ENCODE results near the gene LONRF2.

The LONRF2 gene

DNA sequence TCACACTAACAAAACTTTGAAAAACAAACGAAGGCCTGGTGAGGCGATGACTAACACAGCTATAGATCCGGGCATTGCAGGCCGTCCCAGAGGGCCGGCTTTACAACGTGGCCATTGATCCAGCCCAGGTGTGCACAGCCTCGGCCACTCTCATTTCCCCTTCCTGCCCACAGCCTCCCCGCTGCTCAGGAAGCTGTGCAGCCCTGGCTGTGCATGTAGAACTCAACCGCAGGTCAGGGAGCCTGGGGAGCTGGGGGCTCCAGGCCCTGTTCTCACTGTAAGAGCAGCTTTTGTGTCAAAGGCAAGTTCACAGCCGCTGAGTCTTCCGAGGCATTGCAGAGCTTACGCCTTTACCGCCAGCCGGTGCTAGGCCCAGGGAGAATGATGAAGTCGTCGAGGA lies 87.2 kb downstream of the LONRF2 start:
- Histone ChIP-seq H3K23ac (ENCODE audit: low read length in 2 of 2) (no peak overlapping the region), H3K18ac (ENCODE audit: low read depth in 1 of 2, low read length in 2 of 2) (peak overlapping the region; percentile 25 to 45), H4K91ac (ENCODE audit: low read length) (peak overlapping the region; percentile 52), H3K36me3 (ENCODE audit: control insufficient read depth in 1 of 2, insufficient read depth in 2 of 2, low read depth in 1 of 2, low read length in 2 of 2) (no peaks in the 10 kb centered on the region), H3K4me3 (ENCODE audit: insufficient read depth in 1 of 2, low read depth in 1 of 2, low read length in 2 of 2) (no peak overlapping the region), H2BK5ac (ENCODE audit: low read depth, low read length, poor library complexity, severe bottlenecking) (peak overlapping the region; percentile 49), H3K9ac (ENCODE audit: low read length) (no peak overlapping the region), H4K8ac (ENCODE audit: low read length) (peak overlapping the region; percentile 8), H2AFZ (ENCODE audit: low read depth, low read length) (no peak overlapping the region), H3K14ac (ENCODE audit: low read length in 2 of 2) (no peak overlapping the region), H3K4me1 (ENCODE audit: control insufficient read depth, insufficient read depth, low read depth, low read length) (peaks cover 21% of the 10 kb centered on the region), H2BK120ac (ENCODE audit: low read depth, low read length) (no peak overlapping the region), H3K27me3 (ENCODE audit: control insufficient read depth in 1 of 2, insufficient read depth in 1 of 2, low read length in 2 of 2) (peaks cover 0 to 17% of the 10 kb centered on the region in 2 experiments), H3K9me3 (ENCODE audit: control insufficient read depth, low read length) (no peaks in the 10 kb centered on the region), H2AK5ac (ENCODE audit: low read length, severe bottlenecking) (peak overlapping the region; percentile 69), H3K4ac (ENCODE audit: low read depth in 1 of 2, low read length in 2 of 2) (no peak overlapping the region), H3K79me1 (replicated peaks; ENCODE audit: low read length, poor library complexity, severe bottlenecking) (no peaks in the 10 kb centered on the region), H3K27ac (ENCODE audit: low read length, poor library complexity, severe bottlenecking) (peak overlapping the region; percentile 92), H2BK12ac (ENCODE audit: low read length in 2 of 2) (no peak overlapping the region), H2BK15ac (ENCODE audit: low read depth, poor library complexity, severe bottlenecking) (no peak overlapping the region), H3K4me2 (ENCODE audit: low read length, poor library complexity, severe bottlenecking) (no peak overlapping the region)
- DNase-seq = peak; percentile 30
- 57% methylated on average over 16 of the region's 16 CpGs for WGBS

DNA sequence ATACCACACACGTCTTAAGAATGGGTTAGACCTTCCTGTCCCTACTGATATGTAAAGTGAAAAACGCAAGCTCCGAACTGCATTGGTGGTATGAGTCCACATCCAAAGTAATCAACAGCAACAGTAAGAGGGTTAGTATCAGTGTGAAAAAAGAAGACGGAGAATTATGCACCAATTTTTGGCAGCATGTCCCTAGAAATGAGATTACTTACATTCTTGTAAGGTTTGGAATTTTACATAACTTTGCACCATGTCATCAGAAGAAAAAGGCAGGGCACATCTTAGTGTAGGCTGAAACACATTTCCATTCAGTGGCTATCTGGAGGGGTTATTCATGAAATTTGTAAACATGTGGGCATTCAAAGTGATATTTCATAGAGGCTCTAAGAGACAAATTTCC lies 88.2 kb downstream of the LONRF2 start:
- no peak overlapping the region for H3K4me2 ChIP-seq (ENCODE audit: low read length, poor library complexity, severe bottlenecking)
- H2BK12ac ChIP-seq (ENCODE audit: low read length in 2 of 2) = no peak overlapping the region
- H2AK5ac ChIP-seq (ENCODE audit: low read length, severe bottlenecking) = no peak overlapping the region
- WGBS = 98% methylated on average over 3 of the region's 4 CpGs
- H3K36me3 ChIP-seq (ENCODE audit: control insufficient read depth in 1 of 2, insufficient read depth in 2 of 2, low read depth in 1 of 2, low read length in 2 of 2) = no peaks in the 10 kb centered on the region
- no peak overlapping the region for H3K9ac ChIP-seq (ENCODE audit: low read length)
- H3K4me3 ChIP-seq (ENCODE audit: insufficient read depth in 1 of 2, low read depth in 1 of 2, low read length in 2 of 2) = no peak overlapping the region
- H3K27me3 ChIP-seq (ENCODE audit: control insufficient read depth in 1 of 2, insufficient read depth in 1 of 2, low read length in 2 of 2) = peaks cover 0 to 9% of the 10 kb centered on the region in 2 experiments
- no peak overlapping the region for H2BK15ac ChIP-seq (ENCODE audit: low read depth, poor library complexity, severe bottlenecking)
- DNase-seq = peak; percentile 48
- H3K18ac ChIP-seq (ENCODE audit: low read depth in 1 of 2, low read length in 2 of 2) = no peak overlapping the region
- no peak overlapping the region for H3K23ac ChIP-seq (ENCODE audit: low read length in 2 of 2)
- H4K91ac ChIP-seq (ENCODE audit: low read length) = no peak overlapping the region
- H3K9me3 ChIP-seq (ENCODE audit: control insufficient read depth, low read length) = no peaks in the 10 kb centered on the region
- H3K14ac ChIP-seq (ENCODE audit: low read length in 2 of 2) = no peak overlapping the region
- peak overlapping the region; percentile 92 for H3K27ac ChIP-seq (ENCODE audit: low read length, poor library complexity, severe bottlenecking)
- peaks cover 21% of the 10 kb centered on the region for H3K4me1 ChIP-seq (ENCODE audit: control insufficient read depth, insufficient read depth, low read depth, low read length)
- no peak overlapping the region for H2BK120ac ChIP-seq (ENCODE audit: low read depth, low read length)
- no peak overlapping the region for H2AFZ ChIP-seq (ENCODE audit: low read depth, low read length)
- no peak overlapping the region for H3K4ac ChIP-seq (ENCODE audit: low read depth in 1 of 2, low read length in 2 of 2)
- H2BK5ac ChIP-seq (ENCODE audit: low read depth, low read length, poor library complexity, severe bottlenecking) = peak overlapping the region; percentile 25
- H4K8ac ChIP-seq (ENCODE audit: low read length) = no peak overlapping the region
- no peaks in the 10 kb centered on the region for H3K79me1 ChIP-seq (replicated peaks; ENCODE audit: low read length, poor library complexity, severe bottlenecking)

DNA sequence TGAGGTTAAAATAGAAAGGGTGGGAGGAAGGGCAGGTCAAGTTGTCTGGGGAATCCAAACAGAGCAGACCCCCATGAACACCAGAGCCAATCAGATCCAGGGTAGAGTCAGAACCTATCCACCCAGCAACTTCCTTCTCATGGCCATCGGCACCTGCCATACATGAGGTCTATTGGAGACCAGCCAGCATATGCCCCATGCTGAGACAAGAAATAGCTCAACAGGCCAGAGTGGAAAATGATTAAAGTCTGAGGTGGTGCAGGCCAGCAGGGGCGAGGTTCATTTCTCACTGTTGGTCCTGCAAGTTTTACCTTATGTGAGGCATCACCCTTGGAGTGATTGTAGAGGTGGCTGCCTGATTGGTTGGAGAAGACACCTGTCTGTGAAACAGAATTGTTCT lies 89.2 kb downstream of the LONRF2 start:
- WGBS = 100% methylated on average over 2 of the region's 2 CpGs
- peak overlapping the region; percentile 61 for H2AK5ac ChIP-seq (ENCODE audit: low read length, severe bottlenecking)
- no peak overlapping the region for H2BK5ac ChIP-seq (ENCODE audit: low read depth, low read length, poor library complexity, severe bottlenecking)
- H3K27ac ChIP-seq (ENCODE audit: low read length, poor library complexity, severe bottlenecking) = no peak overlapping the region
- no peak overlapping the region for H3K4ac ChIP-seq (ENCODE audit: low read depth in 1 of 2, low read length in 2 of 2)
- no peak overlapping the region for H2AFZ ChIP-seq (ENCODE audit: low read depth, low read length)
- H3K4me3 ChIP-seq (ENCODE audit: insufficient read depth in 1 of 2, low read depth in 1 of 2, low read length in 2 of 2) = no peak overlapping the region
- H3K14ac ChIP-seq (ENCODE audit: low read length in 2 of 2) = no peak overlapping the region
- no peaks in the 10 kb centered on the region for H3K79me1 ChIP-seq (replicated peaks; ENCODE audit: low read length, poor library complexity, severe bottlenecking)
- no peaks in the 10 kb centered on the region for H3K9me3 ChIP-seq (ENCODE audit: control insufficient read depth, low read length)
- H2BK12ac ChIP-seq (ENCODE audit: low read length in 2 of 2) = no peak overlapping the region
- no peak overlapping the region for H3K23ac ChIP-seq (ENCODE audit: low read length in 2 of 2)
- peaks cover 0 to 5% of the 10 kb centered on the region in 2 experiments for H3K27me3 ChIP-seq (ENCODE audit: control insufficient read depth in 1 of 2, insufficient read depth in 1 of 2, low read length in 2 of 2)
- H2BK15ac ChIP-seq (ENCODE audit: low read depth, poor library complexity, severe bottlenecking) = no peak overlapping the region
- peaks cover 21% of the 10 kb centered on the region for H3K4me1 ChIP-seq (ENCODE audit: control insufficient read depth, insufficient read depth, low read depth, low read length)
- H3K36me3 ChIP-seq (ENCODE audit: control insufficient read depth in 1 of 2, insufficient read depth in 2 of 2, low read depth in 1 of 2, low read length in 2 of 2) = no peaks in the 10 kb centered on the region
- H4K8ac ChIP-seq (ENCODE audit: low read length) = no peak overlapping the region
- DNase-seq = no peak
- no peak overlapping the region for H3K18ac ChIP-seq (ENCODE audit: low read depth in 1 of 2, low read length in 2 of 2)
- H4K91ac ChIP-seq (ENCODE audit: low read length) = peak overlapping the region; percentile 34
- H2BK120ac ChIP-seq (ENCODE audit: low read depth, low read length) = no peak overlapping the region
- H3K9ac ChIP-seq (ENCODE audit: low read length) = no peak overlapping the region
- H3K4me2 ChIP-seq (ENCODE audit: low read length, poor library complexity, severe bottlenecking) = no peak overlapping the region

DNA sequence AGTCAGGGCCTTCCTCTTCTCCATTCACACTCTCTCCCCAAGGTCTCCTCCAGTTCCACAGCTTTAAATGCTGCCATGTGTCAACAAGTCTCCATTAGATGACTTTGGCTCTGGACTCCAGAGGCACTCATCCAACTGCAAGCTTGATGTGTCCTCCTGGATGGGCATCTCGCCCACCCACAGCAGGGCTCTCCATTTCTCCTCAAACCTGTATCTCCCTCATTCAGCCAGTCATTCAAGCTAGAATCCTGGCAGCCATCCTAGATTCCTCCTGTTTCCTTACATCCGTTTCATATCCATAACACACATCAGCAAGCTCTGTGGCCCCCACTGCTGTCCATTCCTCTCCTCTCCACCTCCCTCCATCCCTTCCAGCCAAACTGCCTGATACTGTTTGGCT lies 91.5 kb downstream of the LONRF2 start:
- Histone ChIP-seq H2BK15ac (ENCODE audit: low read depth, poor library complexity, severe bottlenecking) (peak overlapping the region; percentile 0), H2BK12ac (ENCODE audit: low read length in 2 of 2) (no peak overlapping the region), H2BK120ac (ENCODE audit: low read depth, low read length) (no peak overlapping the region), H4K91ac (ENCODE audit: low read length) (no peak overlapping the region), H2AFZ (ENCODE audit: low read depth, low read length) (no peak overlapping the region), H2AK5ac (ENCODE audit: low read length, severe bottlenecking) (no peak overlapping the region), H4K8ac (ENCODE audit: low read length) (no peak overlapping the region), H3K79me1 (replicated peaks; ENCODE audit: low read length, poor library complexity, severe bottlenecking) (no peaks in the 10 kb centered on the region), H3K4ac (ENCODE audit: low read depth in 1 of 2, low read length in 2 of 2) (no peak overlapping the region), H3K27ac (ENCODE audit: low read length, poor library complexity, severe bottlenecking) (no peak overlapping the region), H3K36me3 (ENCODE audit: control insufficient read depth in 1 of 2, insufficient read depth in 2 of 2, low read depth in 1 of 2, low read length in 2 of 2) (no peaks in the 10 kb centered on the region), H3K9me3 (ENCODE audit: control insufficient read depth, low read length) (no peaks in the 10 kb centered on the region), H3K14ac (ENCODE audit: low read length in 2 of 2) (no peak overlapping the region), H2BK5ac (ENCODE audit: low read depth, low read length, poor library complexity, severe bottlenecking) (no peak overlapping the region), H3K9ac (ENCODE audit: low read length) (no peak overlapping the region), H3K23ac (ENCODE audit: low read length in 2 of 2) (no peak overlapping the region), H3K4me2 (ENCODE audit: low read length, poor library complexity, severe bottlenecking) (no peak overlapping the region), H3K4me1 (ENCODE audit: control insufficient read depth, insufficient read depth, low read depth, low read length) (peaks cover 14% of the 10 kb centered on the region), H3K18ac (ENCODE audit: low read depth in 1 of 2, low read length in 2 of 2) (peak overlapping the region in 1 of 2 experiments; percentile 18), H3K4me3 (ENCODE audit: insufficient read depth in 1 of 2, low read depth in 1 of 2, low read length in 2 of 2) (no peak overlapping the region), H3K27me3 (ENCODE audit: control insufficient read depth in 1 of 2, insufficient read depth in 1 of 2, low read length in 2 of 2) (peaks cover 0 to 20% of the 10 kb centered on the region in 2 experiments)
- 97% methylated on average over 2 of the region's 2 CpGs for WGBS
- no peak for DNase-seq

All from mesenchymal stem cell (in vitro differentiated cells and primary cell).